PC-3 (cell line): ENCODE data around the gene CAPN12.

Source experiments
- CTCF ChIP-seq: fragments of 300-600 bp; sonication (generic); conservative IDR thresholded peaks from 2 replicates; pipeline ENCODE4 v1.5.1; 2017; ENCODE audit warnings: antibody characterized with exemption, low read depth, mild to moderate bottlenecking, low read length
- EZH2 ChIP-seq: fragments of 300-600 bp; sonication (generic); IDR thresholded peaks from one replicate; pipeline ENCODE4 v1.6.1; 2017; ENCODE audit warnings: antibody characterized with exemption, mild to moderate bottlenecking, low read length; ENCODE audit not compliant: unreplicated experiment
- EZH2phosphoT487 ChIP-seq: fragments of 300-600 bp; sonication (generic); IDR thresholded peaks from 2 replicates; pipeline ENCODE4 v1.6.1; 2018; ENCODE audit warnings: mild to moderate bottlenecking, antibody characterized with exemption, low read length, borderline replicate concordance

DNA sequence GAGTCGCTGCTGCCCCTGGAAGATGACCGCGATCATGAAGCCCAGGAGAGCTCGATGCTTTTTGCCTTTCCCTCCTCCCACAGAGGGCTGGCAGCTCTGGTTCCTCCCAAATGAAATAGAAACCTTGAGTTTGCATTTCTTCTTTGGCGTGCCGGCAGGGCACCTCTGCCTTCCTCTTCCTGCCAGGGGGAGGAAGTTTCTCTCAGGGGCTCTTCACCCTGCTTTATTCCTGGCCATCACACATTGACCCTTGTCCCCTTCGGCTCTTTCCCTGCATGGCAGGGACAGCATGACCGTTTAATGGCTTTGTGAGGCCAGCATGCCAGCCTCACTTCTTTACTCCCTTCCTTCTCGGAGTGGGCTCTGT is 49.0 kb downstream of the CAPN12 start:
- TF ChIP-seq CTCF: no peak
- no peak for TF ChIP-seq EZH2
- TF ChIP-seq EZH2phosphoT487: no peak
